ENCODE results near the gene FFAR3.

FFAR3 gene

DNA sequence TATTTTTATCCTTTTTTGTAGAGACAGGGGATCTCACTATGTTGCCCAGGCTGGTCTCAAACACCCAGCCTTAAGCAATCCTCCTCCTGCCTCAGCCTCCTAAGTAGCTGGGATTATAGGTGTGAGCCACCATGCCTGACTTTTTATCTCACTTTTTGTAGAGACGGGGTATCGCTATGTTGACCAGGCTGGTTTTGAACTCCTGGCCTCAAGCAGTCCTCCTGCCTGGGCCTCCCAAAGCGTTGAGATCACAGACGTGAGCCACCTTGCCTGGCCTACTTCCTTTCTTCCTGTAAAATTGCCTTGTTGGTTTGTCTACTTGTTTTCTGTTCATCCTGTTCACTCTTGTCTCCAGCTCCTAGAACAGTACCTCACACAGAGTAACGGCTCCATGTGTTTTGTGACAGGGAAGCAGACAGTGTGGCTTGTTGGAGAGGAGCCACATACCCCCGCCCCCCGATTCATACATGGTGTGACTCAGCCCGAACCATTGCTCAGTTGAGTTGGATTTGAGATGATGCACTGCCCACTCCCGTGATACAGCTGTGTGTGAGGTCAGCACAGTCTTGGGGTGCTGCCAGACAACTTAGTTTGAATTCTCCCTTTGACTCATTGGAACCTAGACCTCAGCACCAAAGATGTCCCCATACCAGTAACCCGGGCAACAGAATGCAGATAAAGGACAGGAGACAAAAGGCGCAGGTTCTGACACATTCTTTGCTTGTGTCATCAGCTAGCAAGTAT lies 46.8 kb downstream of the FFAR3 start:
- DNase-seq: peak in 1 of 4 experiments; percentile 4

DNA sequence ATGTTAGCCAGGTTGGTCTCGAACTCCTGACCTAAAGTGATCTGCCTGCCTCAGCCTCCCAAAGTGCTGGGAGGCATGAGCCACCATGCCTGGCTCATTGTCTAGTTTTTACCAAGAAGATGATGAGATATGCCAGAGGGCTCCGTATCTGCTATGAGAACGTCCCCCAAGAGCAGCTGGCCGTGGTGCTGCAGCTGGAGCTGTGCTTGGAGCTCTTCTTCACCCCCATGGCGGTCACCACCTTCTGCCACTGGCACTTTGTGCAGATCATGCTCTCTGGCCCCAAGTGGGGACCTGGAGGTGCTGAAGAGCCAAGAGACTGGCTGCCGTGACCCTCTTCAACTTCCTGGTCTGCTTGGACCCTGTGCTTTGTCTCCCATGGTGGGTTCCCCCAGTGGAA lies 49.4 kb downstream of the FFAR3 start:
- no peak for DNase-seq

- DNase-seq: no peak
Observed at GRCh38 chr19:35408284-35409171, 50.3 kb downstream of the FFAR3 start.

- no peak for DNase-seq
Observed at GRCh38 chr19:35409191-35409590, 50.9 kb downstream of the FFAR3 start.

Measured in activated CD4-positive, CD25-positive, alpha-beta regulatory T cell (primary cell).